ENCODE data around the gene RPS8. TPM values are rescaled to one million over a fixed set of nuclear protein-coding genes. Genes with fewer than 3 reads are reported as not detected.

Gene RPS8
- total and polyA plus RNA-seq, 2 experiments from 2014 or later = 534 to 2,166 TPM

GRCh38 chr1:44805311-44806024, 30.1 kb downstream of the RPS8 start:
- Histone ChIP-seq H3K27ac (no peak overlapping the region), H3K36me3 (peaks cover 6% of the 10 kb centered on the region), H3K27me3 (no peaks in the 10 kb centered on the region), H3K9me3 (ENCODE audit: low read depth) (no peaks in the 10 kb centered on the region), H3K4me3 (no peak overlapping the region), H3K4me1 (ENCODE audit: low read depth) (peaks cover 35% of the 10 kb centered on the region)
- TF ChIP-seq CTCF (IDR thresholded peaks at IDR 0.05; ENCODE audit: low read depth, low read length) = no peak
- DNase-seq (ENCODE audit: low read depth in 1 of 2, low spot score in 1 of 2) = no peak

DNA sequence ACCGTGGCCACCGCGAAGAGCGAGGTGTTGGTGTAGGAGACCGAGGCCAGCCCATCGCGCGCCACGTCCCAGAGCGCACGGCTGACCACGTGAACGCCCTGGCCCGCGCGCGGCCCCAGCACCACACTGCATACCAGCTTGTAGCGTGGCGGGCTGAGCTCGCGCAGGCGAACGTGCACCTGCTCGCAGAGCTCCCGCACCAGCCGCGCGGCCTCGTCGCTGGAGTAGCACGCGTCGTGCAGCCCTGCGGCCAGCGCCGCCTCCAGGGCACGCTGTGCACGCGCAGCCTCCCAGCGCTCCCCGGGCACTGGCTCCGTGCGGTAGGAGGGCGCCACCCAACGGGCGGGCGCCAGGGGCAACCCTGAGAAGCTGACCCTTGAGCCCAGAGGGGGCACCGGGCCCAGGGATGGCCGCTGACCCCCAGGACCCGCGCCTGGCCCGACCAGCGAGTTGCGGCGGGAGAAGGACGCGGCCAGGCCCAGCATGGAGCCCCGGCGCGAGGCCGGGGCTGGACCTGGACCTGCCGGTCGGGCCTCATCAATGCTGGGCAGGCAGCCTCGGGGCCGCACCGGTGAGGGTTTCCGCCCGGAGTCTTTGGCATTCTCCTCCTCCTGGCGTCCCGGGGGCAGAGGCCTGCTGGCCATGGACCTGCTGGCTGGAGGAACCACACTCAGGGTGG, 30.8 kb downstream of the RPS8 start:
- no peak for TF ChIP-seq CTCF (IDR thresholded peaks at IDR 0.05; ENCODE audit: low read depth, low read length)
- Histone ChIP-seq H3K36me3 (peaks cover 6% of the 10 kb centered on the region), H3K27ac (no peak overlapping the region), H3K4me1 (ENCODE audit: low read depth) (peaks cover 35% of the 10 kb centered on the region), H3K4me3 (no peak overlapping the region), H3K27me3 (no peaks in the 10 kb centered on the region), H3K9me3 (ENCODE audit: low read depth) (no peaks in the 10 kb centered on the region)
- DNase-seq (ENCODE audit: low read depth in 1 of 2, low spot score in 1 of 2) = no peak

DNA sequence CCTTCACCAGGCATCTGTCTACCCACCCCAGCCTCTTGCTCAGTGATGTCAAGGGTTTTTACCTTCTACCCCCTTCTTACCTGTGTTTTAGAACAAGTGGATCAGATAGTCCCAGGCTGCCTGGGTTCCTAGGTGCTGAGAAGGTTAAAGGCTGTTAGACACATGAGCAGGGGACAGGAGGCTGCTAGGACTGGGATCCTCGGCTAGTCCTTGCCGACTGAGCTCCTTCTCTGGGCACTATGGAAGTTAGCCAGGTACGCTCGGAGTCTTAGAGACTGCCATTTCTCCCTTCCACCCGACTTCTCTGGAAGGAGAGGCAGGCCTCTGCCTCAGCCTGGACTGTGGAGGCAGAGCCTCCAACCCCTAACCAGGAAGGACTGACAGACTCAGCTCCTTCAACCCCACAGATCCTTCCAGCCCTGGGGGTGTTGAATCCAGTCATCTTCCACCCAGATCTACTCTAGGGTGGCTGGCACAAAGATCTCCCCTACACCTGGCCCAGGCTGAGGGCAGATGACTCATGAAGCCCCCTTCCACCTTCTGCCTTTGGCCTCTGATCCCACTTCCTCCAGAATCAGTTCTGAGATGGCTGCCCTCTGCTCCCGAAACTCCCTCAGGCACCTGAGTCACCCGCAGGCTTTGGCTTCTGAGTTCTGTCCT, 31.5 kb downstream of the RPS8 start, which contains the start of gene DYNLT4:
DYNLT4 (minus strand) TSS at position 648 of the 660 bp plus-strand sequence. CDS start 683 bp downstream, outside the sequence.
- Histone ChIP-seq H3K4me3 (no peak within 1 kb of the TSS), H3K27me3 (no peaks in the 10 kb centered on the region), H3K27ac (peak within 1 kb of the TSS; percentile 87), H3K4me1 (ENCODE audit: low read depth) (peaks cover 37% of the 10 kb centered on the region), H3K36me3 (peaks cover 6% of the 10 kb centered on the region), H3K9me3 (ENCODE audit: low read depth) (no peaks in the 10 kb centered on the region)
- no peak for TF ChIP-seq CTCF (IDR thresholded peaks at IDR 0.05; ENCODE audit: low read depth, low read length)
- DNase-seq (ENCODE audit: low read depth in 1 of 2, low spot score in 1 of 2) = no peak

GRCh38 chr1:44807364-44808062, 32.2 kb downstream of the RPS8 start:
- Histone ChIP-seq H3K27me3 (no peaks in the 10 kb centered on the region), H3K36me3 (peaks cover 6% of the 10 kb centered on the region), H3K4me3 (no peak overlapping the region), H3K9me3 (ENCODE audit: low read depth) (no peaks in the 10 kb centered on the region), H3K4me1 (ENCODE audit: low read depth) (peaks cover 36% of the 10 kb centered on the region), H3K27ac (peak overlapping the region; percentile 87)
- TF ChIP-seq CTCF (IDR thresholded peaks at IDR 0.05; ENCODE audit: low read depth, low read length) = no peak
- DNase-seq (ENCODE audit: low read depth in 1 of 2, low spot score in 1 of 2) = peak; percentile 67 to 100
